Panc1 (cell line): ENCODE measurements around the gene EQTN.

ENCODE experiments used
- CTCF ChIP-seq: fragments of 450-650 bp; IDR thresholded peaks from 2 replicates; pipeline ENCODE4 v1.5.1; 2017; ENCODE audit warnings: mild to moderate bottlenecking
- POLR2AphosphoS5 ChIP-seq: IDR thresholded peaks from 2 replicates; pipeline ENCODE4 v1.6.1; 2012; ENCODE audit warnings: mild to moderate bottlenecking, low read depth, low read length, moderate library complexity
- SIN3A ChIP-seq: IDR thresholded peaks from 2 replicates; pipeline ENCODE4 v1.6.1; 2012; ENCODE audit warnings: low read depth, mild to moderate bottlenecking, low read length, moderate library complexity, borderline replicate concordance; ENCODE audit not compliant: insufficient read depth
- TF ChIP-seq, protein P1 (sequence below), 2 experiments: IDR thresholded peaks; 2 replicates each; pipeline ENCODE4 v1.6.1; 2011 to 2012; ENCODE audit warnings: low read depth in 2 of 2, control low read depth in 1 of 2, low read length in 1 of 2, mild to moderate bottlenecking in 1 of 2, moderate library complexity in 1 of 2; ENCODE audit not compliant: insufficient read depth in 1 of 2

- TF ChIP-seq CTCF (no peak), POLR2AphosphoS5 (no peak), SIN3A (no peak)
- TF ChIP-seq, protein P1, sequence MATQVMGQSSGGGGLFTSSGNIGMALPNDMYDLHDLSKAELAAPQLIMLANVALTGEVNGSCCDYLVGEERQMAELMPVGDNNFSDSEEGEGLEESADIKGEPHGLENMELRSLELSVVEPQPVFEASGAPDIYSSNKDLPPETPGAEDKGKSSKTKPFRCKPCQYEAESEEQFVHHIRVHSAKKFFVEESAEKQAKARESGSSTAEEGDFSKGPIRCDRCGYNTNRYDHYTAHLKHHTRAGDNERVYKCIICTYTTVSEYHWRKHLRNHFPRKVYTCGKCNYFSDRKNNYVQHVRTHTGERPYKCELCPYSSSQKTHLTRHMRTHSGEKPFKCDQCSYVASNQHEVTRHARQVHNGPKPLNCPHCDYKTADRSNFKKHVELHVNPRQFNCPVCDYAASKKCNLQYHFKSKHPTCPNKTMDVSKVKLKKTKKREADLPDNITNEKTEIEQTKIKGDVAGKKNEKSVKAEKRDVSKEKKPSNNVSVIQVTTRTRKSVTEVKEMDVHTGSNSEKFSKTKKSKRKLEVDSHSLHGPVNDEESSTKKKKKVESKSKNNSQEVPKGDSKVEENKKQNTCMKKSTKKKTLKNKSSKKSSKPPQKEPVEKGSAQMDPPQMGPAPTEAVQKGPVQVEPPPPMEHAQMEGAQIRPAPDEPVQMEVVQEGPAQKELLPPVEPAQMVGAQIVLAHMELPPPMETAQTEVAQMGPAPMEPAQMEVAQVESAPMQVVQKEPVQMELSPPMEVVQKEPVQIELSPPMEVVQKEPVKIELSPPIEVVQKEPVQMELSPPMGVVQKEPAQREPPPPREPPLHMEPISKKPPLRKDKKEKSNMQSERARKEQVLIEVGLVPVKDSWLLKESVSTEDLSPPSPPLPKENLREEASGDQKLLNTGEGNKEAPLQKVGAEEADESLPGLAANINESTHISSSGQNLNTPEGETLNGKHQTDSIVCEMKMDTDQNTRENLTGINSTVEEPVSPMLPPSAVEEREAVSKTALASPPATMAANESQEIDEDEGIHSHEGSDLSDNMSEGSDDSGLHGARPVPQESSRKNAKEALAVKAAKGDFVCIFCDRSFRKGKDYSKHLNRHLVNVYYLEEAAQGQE (IDR thresholded peaks at IDR 0.05; ENCODE audit: insufficient read depth in 1 of 2, low read depth in 2 of 2, low read length in 1 of 2) = no peak
Observed at GRCh38 chr9:27272103-27272502, 24.8 kb downstream of the EQTN start.
